Measurements from ENCODE around the gene GTF2E1. TPM values are rescaled to one million over a fixed set of nuclear protein-coding genes. Genes with fewer than 3 reads are reported as not detected.
A peak's percentile ranks its signal among the peaks of the same experiment; 100 is the strongest.

GTF2E1 gene
- total RNA-seq, 1 experiment from 2014 or later = 22.2 TPM

DNA sequence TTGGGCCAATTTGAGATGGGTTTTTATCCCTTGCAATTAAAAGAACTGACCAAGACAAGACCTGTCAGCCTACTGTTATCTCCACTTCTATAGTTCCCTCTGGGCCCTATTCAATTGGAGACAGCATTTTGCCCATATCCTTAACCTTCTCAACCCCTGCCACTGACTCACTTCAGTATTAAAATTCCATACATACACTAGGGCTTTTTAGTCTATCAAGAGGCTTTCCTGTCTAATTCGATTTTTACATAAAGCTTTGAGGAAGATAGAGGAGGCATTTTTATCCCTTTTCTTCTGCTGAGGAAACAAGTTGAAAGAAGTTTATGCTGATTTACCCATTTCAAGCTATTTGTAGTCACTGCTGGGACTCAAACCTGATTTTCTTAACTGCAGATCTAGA is 51.1 kb downstream of the GTF2E1 start:
- Histone ChIP-seq H3K27me3 (ENCODE audit: insufficient read depth, low read depth) (no peaks in the 10 kb centered on the region), H3K4me3 (no peak overlapping the region), H3K4me1 (replicated peaks; ENCODE audit: insufficient read depth) (no peaks in the 10 kb centered on the region), H4K20me1 (ENCODE audit: insufficient read depth) (no peaks in the 10 kb centered on the region), H3K36me3 (ENCODE audit: low read depth) (no peaks in the 10 kb centered on the region), H3F3A (ENCODE audit: insufficient read depth, low read depth) (no peaks in the 10 kb centered on the region), H3K79me2 (ENCODE audit: low read depth) (no peaks in the 10 kb centered on the region), H2AFZ (no peak overlapping the region), H3K9me2 (ENCODE audit: insufficient read depth) (no peaks in the 10 kb centered on the region), H3K27ac (no peak overlapping the region), H3K4me2 (no peak overlapping the region), H3K9me3 (ENCODE audit: insufficient read depth, low read depth) (no peaks in the 10 kb centered on the region)
- intact Hi-C loops (cut with micrococcal nuclease; ENCODE audit: unreplicated experiment) = no loop called here
- DNase-seq = no peak
- ChIA-PET CTCF (interaction anchor here (0.7 kb wide), 1 partner anchor 10 kb away, joined by 6 read pairs; no protein-coding TSS in a partner anchor), POLR2A (ENCODE audit: unreplicated experiment) (no interaction called here)
- TF ChIP-seq, protein P1, sequence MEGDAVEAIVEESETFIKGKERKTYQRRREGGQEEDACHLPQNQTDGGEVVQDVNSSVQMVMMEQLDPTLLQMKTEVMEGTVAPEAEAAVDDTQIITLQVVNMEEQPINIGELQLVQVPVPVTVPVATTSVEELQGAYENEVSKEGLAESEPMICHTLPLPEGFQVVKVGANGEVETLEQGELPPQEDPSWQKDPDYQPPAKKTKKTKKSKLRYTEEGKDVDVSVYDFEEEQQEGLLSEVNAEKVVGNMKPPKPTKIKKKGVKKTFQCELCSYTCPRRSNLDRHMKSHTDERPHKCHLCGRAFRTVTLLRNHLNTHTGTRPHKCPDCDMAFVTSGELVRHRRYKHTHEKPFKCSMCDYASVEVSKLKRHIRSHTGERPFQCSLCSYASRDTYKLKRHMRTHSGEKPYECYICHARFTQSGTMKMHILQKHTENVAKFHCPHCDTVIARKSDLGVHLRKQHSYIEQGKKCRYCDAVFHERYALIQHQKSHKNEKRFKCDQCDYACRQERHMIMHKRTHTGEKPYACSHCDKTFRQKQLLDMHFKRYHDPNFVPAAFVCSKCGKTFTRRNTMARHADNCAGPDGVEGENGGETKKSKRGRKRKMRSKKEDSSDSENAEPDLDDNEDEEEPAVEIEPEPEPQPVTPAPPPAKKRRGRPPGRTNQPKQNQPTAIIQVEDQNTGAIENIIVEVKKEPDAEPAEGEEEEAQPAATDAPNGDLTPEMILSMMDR (conservative IDR thresholded peaks at IDR 0.05) = no peak
- no peak for TF ChIP-seq EZH2 (IDR thresholded peaks at IDR 0.05; ENCODE audit: low read depth)
- BruUV-seq (replicated peaks) = no TSS peak

DNA sequence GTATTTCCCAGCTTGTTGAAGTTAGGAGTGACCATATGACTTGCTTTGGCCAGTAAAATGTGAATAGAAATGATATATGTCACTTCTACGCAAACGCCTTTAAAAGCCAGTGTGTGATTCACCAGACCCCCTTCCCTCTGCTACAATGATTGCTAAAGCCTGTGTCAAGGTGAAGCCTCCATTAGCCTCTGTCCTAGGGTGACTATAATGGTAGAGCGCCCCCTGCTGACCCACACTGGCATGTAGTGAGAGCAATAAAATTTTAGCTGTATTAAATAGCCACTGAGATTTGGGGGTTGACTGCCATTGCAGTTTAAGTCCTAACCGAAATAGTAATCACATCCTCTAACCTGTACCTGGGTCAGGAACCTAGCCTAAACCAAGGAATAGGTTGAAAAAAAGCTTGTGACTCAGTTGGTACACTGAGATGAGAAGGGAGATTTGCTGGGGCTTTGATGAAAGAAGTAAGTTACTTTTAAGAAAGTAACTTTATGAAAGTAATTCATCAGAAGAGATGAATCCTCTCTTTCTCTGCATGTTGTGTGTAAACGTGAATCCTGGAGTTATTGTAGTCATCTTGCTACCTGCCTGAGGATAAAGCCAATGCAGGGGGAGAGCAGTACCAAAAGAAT is 52.6 kb downstream of the GTF2E1 start:
- Histone ChIP-seq H3F3A (ENCODE audit: insufficient read depth, low read depth) (no peaks in the 10 kb centered on the region), H3K4me2 (no peak overlapping the region), H3K36me3 (ENCODE audit: low read depth) (no peaks in the 10 kb centered on the region), H3K9me2 (ENCODE audit: insufficient read depth) (no peaks in the 10 kb centered on the region), H3K4me3 (no peak overlapping the region), H3K27ac (no peak overlapping the region), H2AFZ (no peak overlapping the region), H3K4me1 (replicated peaks; ENCODE audit: insufficient read depth) (no peaks in the 10 kb centered on the region), H4K20me1 (ENCODE audit: insufficient read depth) (no peaks in the 10 kb centered on the region), H3K79me2 (ENCODE audit: low read depth) (no peaks in the 10 kb centered on the region), H3K27me3 (ENCODE audit: insufficient read depth, low read depth) (no peaks in the 10 kb centered on the region), H3K9me3 (ENCODE audit: insufficient read depth, low read depth) (no peaks in the 10 kb centered on the region)
- peak in 1 of 2 experiments; percentile 66 for DNase-seq
- BruUV-seq (replicated peaks) = no TSS peak
- CTCF ChIA-PET = interaction anchor here (0.7 to 1.5 kb wide), 6 partner anchors 59 to 378 kb away, joined by 3 to 11 read pairs (median 4); partner anchors contain the start of gene NDUFB4
- POLR2A ChIA-PET (ENCODE audit: unreplicated experiment) = interaction anchor here (0.6 kb wide), 1 partner anchor 625 kb away, joined by 3 read pairs; no protein-coding TSS in a partner anchor
- intact Hi-C loops (cut with micrococcal nuclease; ENCODE audit: unreplicated experiment) = loop anchor here (1.0 to 2.0 kb wide), 3 partner anchors 234 to 548 kb away; no protein-coding TSS in a partner anchor
- TF ChIP-seq EZH2 (IDR thresholded peaks at IDR 0.05; ENCODE audit: low read depth) = no peak
- TF ChIP-seq, protein P1 (conservative IDR thresholded peaks at IDR 0.05) = peak; percentile 90

DNA sequence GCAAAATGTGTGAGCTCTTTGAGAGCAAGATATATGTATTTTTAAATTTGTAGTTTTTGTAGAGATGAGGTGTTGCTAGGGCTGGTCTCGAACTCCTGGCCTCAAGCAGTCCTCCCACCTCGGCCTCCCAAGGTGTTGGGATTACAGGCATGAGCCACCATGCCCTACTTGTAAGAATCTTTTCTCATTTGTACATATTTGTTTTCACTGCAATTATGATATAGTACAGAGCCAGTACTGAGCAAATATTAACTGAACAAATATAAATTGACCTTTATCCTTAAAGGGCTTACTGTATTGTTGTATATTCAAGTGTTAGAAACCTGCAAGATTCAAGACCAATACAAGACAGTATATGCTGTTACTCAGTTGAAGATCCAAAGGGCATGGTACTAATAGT is 53.4 kb downstream of the GTF2E1 start:
- Histone ChIP-seq H3K27ac (no peak overlapping the region), H2AFZ (no peak overlapping the region), H3K4me3 (no peak overlapping the region), H3K27me3 (ENCODE audit: insufficient read depth, low read depth) (no peaks in the 10 kb centered on the region), H3K4me2 (no peak overlapping the region), H3K9me3 (ENCODE audit: insufficient read depth, low read depth) (no peaks in the 10 kb centered on the region), H3K79me2 (ENCODE audit: low read depth) (no peaks in the 10 kb centered on the region), H4K20me1 (ENCODE audit: insufficient read depth) (no peaks in the 10 kb centered on the region), H3K36me3 (ENCODE audit: low read depth) (no peaks in the 10 kb centered on the region), H3F3A (ENCODE audit: insufficient read depth, low read depth) (no peaks in the 10 kb centered on the region), H3K9me2 (ENCODE audit: insufficient read depth) (no peaks in the 10 kb centered on the region), H3K4me1 (replicated peaks; ENCODE audit: insufficient read depth) (no peaks in the 10 kb centered on the region)
- DNase-seq = no peak
- BruUV-seq (replicated peaks) = no TSS peak
- ChIA-PET CTCF (interaction anchor here (1.5 kb wide), 1 partner anchor 235 kb away, joined by 11 read pairs; no protein-coding TSS in a partner anchor), POLR2A (ENCODE audit: unreplicated experiment) (no interaction called here)
- TF ChIP-seq EZH2 (IDR thresholded peaks at IDR 0.05; ENCODE audit: low read depth) = no peak
- TF ChIP-seq, protein P1 (conservative IDR thresholded peaks at IDR 0.05) = no peak
- intact Hi-C loops (cut with micrococcal nuclease; ENCODE audit: unreplicated experiment) = loop anchor here (1.0 to 2.0 kb wide), 3 partner anchors 235 to 549 kb away; no protein-coding TSS in a partner anchor

Data from PC-9 (cell line).